Natural killer cell (primary cell): ENCODE data around the gene DLL1. TPM values are rescaled to one million over a fixed set of nuclear protein-coding genes. Genes with fewer than 3 reads are reported as not detected.

Experiments
- ATAC-seq, 3 donors: fragments of 150-1000 bp in 2 of 3; fragments of 200-7000 bp in 1 of 3; cut with Tn5 transposase; 1 replicate in 1 of 3; 2 replicates in 2 of 3; pipeline ENCODE4 v1.10.0; 2021; ENCODE audit warnings: mild to moderate bottlenecking in 2 of 3, moderate library complexity in 2 of 3
- DNase-seq, 2 donors: peaks; one replicate each; pipeline versions ENCODE4 v3.0.0 to v3.0.0-alpha.2; 2013 to 2021; ENCODE audit warnings: mixed read lengths in 1 of 2
- H3K27ac ChIP-seq: one replicate; pipeline ENCODE4 v1.5.1; 2013; ENCODE audit warnings: mild to moderate bottlenecking, low read length
- H3K27me3 ChIP-seq: one replicate; pipeline ENCODE4 v1.6.1; 2013; ENCODE audit warnings: low read length; ENCODE audit not compliant: control insufficient read depth, insufficient read depth
- H3K36me3 ChIP-seq: one replicate; pipeline ENCODE4 v1.6.1; 2013; ENCODE audit warnings: low read length; ENCODE audit not compliant: control insufficient read depth, insufficient read depth
- H3K4me1 ChIP-seq: one replicate; pipeline ENCODE4 v1.6.1; 2013; ENCODE audit warnings: low read length; ENCODE audit not compliant: control insufficient read depth, insufficient read depth
- H3K4me3 ChIP-seq: one replicate; pipeline ENCODE4 v1.5.1; 2013; ENCODE audit warnings: low read length
- H3K9me3 ChIP-seq: one replicate; pipeline ENCODE4 v1.6.1; 2013; ENCODE audit warnings: low read length; ENCODE audit not compliant: control insufficient read depth, insufficient read depth
- H3K27ac Mint-ChIP-seq, 2 donors: one replicate each; pipeline ENCODE4 v1.8.0; 2022; ENCODE audit warnings: mild to moderate bottlenecking in 2 of 2, mixed read lengths in 2 of 2, moderate library complexity in 1 of 2
- H3K27me3 Mint-ChIP-seq, 2 donors: one replicate each; pipeline ENCODE4 v1.8.0; 2022; ENCODE audit warnings: low read depth in 2 of 2, mixed read lengths in 2 of 2
- H3K36me3 Mint-ChIP-seq: one replicate; pipeline ENCODE4 v1.8.0; 2022; ENCODE audit warnings: mixed read lengths
- H3K4me1 Mint-ChIP-seq, 2 donors: one replicate each; pipeline ENCODE4 v1.8.0; 2022; ENCODE audit warnings: mixed read lengths in 2 of 2
- H3K4me3 Mint-ChIP-seq: one replicate; pipeline ENCODE4 v1.8.0; 2022; ENCODE audit warnings: mild to moderate bottlenecking, moderate library complexity, mixed read lengths
- H3K9me3 Mint-ChIP-seq, 2 donors: one replicate each; pipeline ENCODE4 v1.8.0; 2022; ENCODE audit warnings: mixed read lengths in 2 of 2
- CTCF ChIP-seq: fragments of 200-600 bp; IDR thresholded peaks from one replicate; pipeline ENCODE4 v1.8.0; 2022; ENCODE audit warnings: antibody characterized with exemption
- WGBS: methylation state at CpG from one replicate; pipeline ENCODE4 v1.1.7; 2013; ENCODE audit warnings: missing lambda C conversion rate; ENCODE audit not compliant: insufficient coverage; 5-methylcytosine and 5-hydroxymethylcytosine counted together
- intact Hi-C: fragments of 100-400 bp; cut with micrococcal nuclease; formaldehyde crosslinking; loops from one replicate; pipeline ENCODE4 v1.14.2; 2022
- total RNA-seq, 4 donors: library from RNA; stranded (reverse); fragments of 120-200 nt in 1 of 4; gene quantifications; one replicate each; pipeline versions ENCODE4 v1.2.3 to v1.2.4, GENCODE V29; 2013 to 2022

Gene DLL1
- total RNA-seq, 3 donors from 2014 or later (not counting 1 experiment from before 2014, with no cell fraction given), result 4.3 to 16.9 (median 6.0) TPM

GRCh38 chr6:170250455-170250854, 40.4 kb downstream of the DLL1 start:
- ATAC-seq, result no peak
- no peak for DNase-seq
- 79% methylated on average over 10 of the region's 11 CpGs for WGBS

GRCh38 chr6:170249817-170250216, 41.1 kb downstream of the DLL1 start:
- Mint-ChIP-seq H3K4me1 (no peaks in the 10 kb centered on the region), H3K4me3 (no peak overlapping the region), H3K9me3 (no peaks in the 10 kb centered on the region), H3K27ac (no peak overlapping the region), H3K27me3 (peaks cover 11 to 23% of the 10 kb centered on the region in 2 donors), H3K36me3 (no peaks in the 10 kb centered on the region)
- ATAC-seq, result no peak
- Histone ChIP-seq H3K27me3 (peaks cover 3% of the 10 kb centered on the region), H3K4me1 (no peaks in the 10 kb centered on the region), H3K36me3 (no peaks in the 10 kb centered on the region), H3K4me3 (no peak overlapping the region), H3K27ac (no peak overlapping the region), H3K9me3 (no peaks in the 10 kb centered on the region)
- DNase-seq, result no peak
- 95% methylated on average over 15 of the region's 15 CpGs for WGBS
- intact Hi-C loops, result no loop called here
- no peak for TF ChIP-seq CTCF

More at GRCh38 chr6:170250455-170250854, 40.4 kb downstream of the DLL1 start:
- no peaks in the 10 kb centered on the region for H3K4me1 ChIP-seq
- no peak overlapping the region for H3K27ac ChIP-seq
- TF ChIP-seq CTCF, result no peak
- H3K36me3 Mint-ChIP-seq, result no peaks in the 10 kb centered on the region
- no peak overlapping the region for H3K4me3 ChIP-seq
- peaks cover 0 to 5% of the 10 kb centered on the region in 2 donors for H3K4me1 Mint-ChIP-seq
- intact Hi-C loops, result no loop called here
- no peaks in the 10 kb centered on the region for H3K9me3 Mint-ChIP-seq
- no peak overlapping the region for H3K4me3 Mint-ChIP-seq
- peaks cover 3% of the 10 kb centered on the region for H3K27me3 ChIP-seq
- H3K9me3 ChIP-seq, result no peaks in the 10 kb centered on the region
- H3K27ac Mint-ChIP-seq, result no peak overlapping the region
- no peaks in the 10 kb centered on the region for H3K36me3 ChIP-seq
- peaks cover 18 to 26% of the 10 kb centered on the region in 2 donors for H3K27me3 Mint-ChIP-seq

GRCh38 chr6:170248861-170249600, 41.8 kb downstream of the DLL1 start:
- 86% methylated on average over 25 of the region's 27 CpGs for WGBS
- intact Hi-C loops, result no loop called here
- H3K4me1 ChIP-seq, result no peaks in the 10 kb centered on the region
- H3K4me1 Mint-ChIP-seq, result no peaks in the 10 kb centered on the region
- H3K9me3 Mint-ChIP-seq, result no peaks in the 10 kb centered on the region
- no peak for ATAC-seq
- no peak for TF ChIP-seq CTCF
- H3K36me3 Mint-ChIP-seq, result no peaks in the 10 kb centered on the region
- no peak for DNase-seq
- H3K27me3 ChIP-seq, result peaks cover 3% of the 10 kb centered on the region
- H3K4me3 ChIP-seq, result no peak overlapping the region
- no peaks in the 10 kb centered on the region for H3K9me3 ChIP-seq
- no peak overlapping the region for H3K27ac ChIP-seq
- H3K4me3 Mint-ChIP-seq, result no peak overlapping the region
- H3K27ac Mint-ChIP-seq, result no peak overlapping the region
- peaks cover 11 to 25% of the 10 kb centered on the region in 2 donors for H3K27me3 Mint-ChIP-seq
- H3K36me3 ChIP-seq, result no peaks in the 10 kb centered on the region
